ENCODE results near the gene NR2E1. TPM values are rescaled to one million over a fixed set of nuclear protein-coding genes. Genes with fewer than 3 reads are reported as not detected.

NR2E1 gene
- total RNA-seq, 1 experiment from 2014 or later, result not detected

- no peak overlapping the region for H3K27ac ChIP-seq
- H4K20me1 ChIP-seq (ENCODE audit: insufficient read depth), result no peaks in the 10 kb centered on the region
- no peaks in the 10 kb centered on the region for H3K27me3 ChIP-seq (ENCODE audit: insufficient read depth, low read depth)
- DNase-seq, result no peak
- no peak overlapping the region for H3K4me2 ChIP-seq
- no peaks in the 10 kb centered on the region for H3F3A ChIP-seq (ENCODE audit: insufficient read depth, low read depth)
- H3K4me1 ChIP-seq (replicated peaks; ENCODE audit: insufficient read depth), result no peaks in the 10 kb centered on the region
- TF ChIP-seq, protein P1, sequence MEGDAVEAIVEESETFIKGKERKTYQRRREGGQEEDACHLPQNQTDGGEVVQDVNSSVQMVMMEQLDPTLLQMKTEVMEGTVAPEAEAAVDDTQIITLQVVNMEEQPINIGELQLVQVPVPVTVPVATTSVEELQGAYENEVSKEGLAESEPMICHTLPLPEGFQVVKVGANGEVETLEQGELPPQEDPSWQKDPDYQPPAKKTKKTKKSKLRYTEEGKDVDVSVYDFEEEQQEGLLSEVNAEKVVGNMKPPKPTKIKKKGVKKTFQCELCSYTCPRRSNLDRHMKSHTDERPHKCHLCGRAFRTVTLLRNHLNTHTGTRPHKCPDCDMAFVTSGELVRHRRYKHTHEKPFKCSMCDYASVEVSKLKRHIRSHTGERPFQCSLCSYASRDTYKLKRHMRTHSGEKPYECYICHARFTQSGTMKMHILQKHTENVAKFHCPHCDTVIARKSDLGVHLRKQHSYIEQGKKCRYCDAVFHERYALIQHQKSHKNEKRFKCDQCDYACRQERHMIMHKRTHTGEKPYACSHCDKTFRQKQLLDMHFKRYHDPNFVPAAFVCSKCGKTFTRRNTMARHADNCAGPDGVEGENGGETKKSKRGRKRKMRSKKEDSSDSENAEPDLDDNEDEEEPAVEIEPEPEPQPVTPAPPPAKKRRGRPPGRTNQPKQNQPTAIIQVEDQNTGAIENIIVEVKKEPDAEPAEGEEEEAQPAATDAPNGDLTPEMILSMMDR (conservative IDR thresholded peaks at IDR 0.05), result no peak
- TF ChIP-seq EZH2 (IDR thresholded peaks at IDR 0.05; ENCODE audit: low read depth), result no peak
- no peaks in the 10 kb centered on the region for H3K36me3 ChIP-seq (ENCODE audit: low read depth)
- no peaks in the 10 kb centered on the region for H3K9me3 ChIP-seq (ENCODE audit: insufficient read depth, low read depth)
- no peak overlapping the region for H3K4me3 ChIP-seq
- H2AFZ ChIP-seq, result no peak overlapping the region
- ChIA-PET CTCF (interaction anchor here (0.8 to 1.1 kb wide), 2 partner anchors 9 to 315 kb away, joined by 3 to 4 read pairs; no protein-coding TSS in a partner anchor), POLR2A (ENCODE audit: unreplicated experiment) (interaction anchor here (0.6 kb wide), 1 partner anchor 14 kb away, joined by 4 read pairs; no protein-coding TSS in a partner anchor)
- H3K79me2 ChIP-seq (ENCODE audit: low read depth), result no peaks in the 10 kb centered on the region
- H3K9me2 ChIP-seq (ENCODE audit: insufficient read depth), result no peaks in the 10 kb centered on the region
- intact Hi-C loops (cut with micrococcal nuclease; ENCODE audit: unreplicated experiment), result loop anchor here (10.0 kb wide), 1 partner anchor 348 kb away; no protein-coding TSS in a partner anchor
- BruUV-seq (replicated peaks), result no TSS peak
These were observed 10.7 kb downstream of the NR2E1 start for GRCh38 chr6:108176281-108177089.

GRCh38 chr6:108179741-108180140 is 13.9 kb downstream of the NR2E1 start:
- TF ChIP-seq, protein P1 (conservative IDR thresholded peaks at IDR 0.05), result no peak
- no peak for TF ChIP-seq EZH2 (IDR thresholded peaks at IDR 0.05; ENCODE audit: low read depth)
- no peaks in the 10 kb centered on the region for H3K79me2 ChIP-seq (ENCODE audit: low read depth)
- H3K27ac ChIP-seq, result no peak overlapping the region
- no peaks in the 10 kb centered on the region for H3K9me2 ChIP-seq (ENCODE audit: insufficient read depth)
- H4K20me1 ChIP-seq (ENCODE audit: insufficient read depth), result no peaks in the 10 kb centered on the region
- no peak overlapping the region for H3K4me3 ChIP-seq
- no peak for DNase-seq
- no peaks in the 10 kb centered on the region for H3K9me3 ChIP-seq (ENCODE audit: insufficient read depth, low read depth)
- no peaks in the 10 kb centered on the region for H3K36me3 ChIP-seq (ENCODE audit: low read depth)
- ChIA-PET POLR2A (ENCODE audit: unreplicated experiment) (no interaction called here), CTCF (no interaction called here)
- no peaks in the 10 kb centered on the region for H3F3A ChIP-seq (ENCODE audit: insufficient read depth, low read depth)
- no peaks in the 10 kb centered on the region for H3K4me1 ChIP-seq (replicated peaks; ENCODE audit: insufficient read depth)
- no peak overlapping the region for H2AFZ ChIP-seq
- no peaks in the 10 kb centered on the region for H3K27me3 ChIP-seq (ENCODE audit: insufficient read depth, low read depth)
- no TSS peak for BruUV-seq (replicated peaks)
- intact Hi-C loops (cut with micrococcal nuclease; ENCODE audit: unreplicated experiment), result loop anchor here (10.0 kb wide), 1 partner anchor 345 kb away; no protein-coding TSS in a partner anchor
- H3K4me2 ChIP-seq, result no peak overlapping the region

DNA sequence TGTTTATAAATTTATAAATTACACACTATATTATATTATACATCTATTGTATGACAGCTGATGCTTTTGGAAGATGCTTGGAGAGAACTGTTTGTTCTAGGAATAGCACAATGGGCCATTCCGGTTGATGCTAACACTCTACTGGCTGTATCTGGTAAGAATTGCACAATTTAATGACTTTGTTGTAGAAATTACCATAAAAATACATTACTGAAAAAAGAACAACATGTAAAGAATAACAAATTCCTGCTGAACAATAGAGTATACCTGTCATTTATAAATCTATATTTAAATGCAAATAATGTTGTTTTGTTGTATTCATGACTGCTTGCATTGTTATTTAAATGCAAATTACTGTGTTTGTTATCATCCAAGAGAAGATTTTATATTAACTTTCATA is 14.4 kb downstream of the NR2E1 start:
- ChIA-PET CTCF (no interaction called here), POLR2A (ENCODE audit: unreplicated experiment) (no interaction called here)
- Histone ChIP-seq H3F3A (ENCODE audit: insufficient read depth, low read depth) (no peaks in the 10 kb centered on the region), H2AFZ (no peak overlapping the region), H3K79me2 (ENCODE audit: low read depth) (no peaks in the 10 kb centered on the region), H4K20me1 (ENCODE audit: insufficient read depth) (no peaks in the 10 kb centered on the region), H3K9me3 (ENCODE audit: insufficient read depth, low read depth) (no peaks in the 10 kb centered on the region), H3K27me3 (ENCODE audit: insufficient read depth, low read depth) (no peaks in the 10 kb centered on the region), H3K4me3 (no peak overlapping the region), H3K4me2 (no peak overlapping the region), H3K4me1 (replicated peaks; ENCODE audit: insufficient read depth) (no peaks in the 10 kb centered on the region), H3K36me3 (ENCODE audit: low read depth) (no peaks in the 10 kb centered on the region), H3K27ac (no peak overlapping the region), H3K9me2 (ENCODE audit: insufficient read depth) (no peaks in the 10 kb centered on the region)
- DNase-seq, result no peak
- BruUV-seq (replicated peaks), result no TSS peak
- intact Hi-C loops (cut with micrococcal nuclease; ENCODE audit: unreplicated experiment), result no loop called here
- no peak for TF ChIP-seq EZH2 (IDR thresholded peaks at IDR 0.05; ENCODE audit: low read depth)
- TF ChIP-seq, protein P1 (conservative IDR thresholded peaks at IDR 0.05), result no peak
